ENCODE results near the gene ADAMTS15. TPM values are rescaled to one million over a fixed set of nuclear protein-coding genes. Genes with fewer than 3 reads are reported as not detected.

Gene ADAMTS15
- total RNA-seq, 1 donor: not detected

- H3K4me1 ChIP-seq (ENCODE audit: insufficient read depth, low read length): peaks cover 10% of the 10 kb centered on the region
- H3K4me3 ChIP-seq (ENCODE audit: low read length): no peak overlapping the region
- H3K9me3 ChIP-seq (ENCODE audit: low read depth, low read length): no peaks in the 10 kb centered on the region
- H3K27me3 ChIP-seq (ENCODE audit: insufficient read depth, low read length): peaks cover 36% of the 10 kb centered on the region
These were observed 23.3 kb upstream of the ADAMTS15 start for GRCh38 chr11:130425156-130425555.

- Histone ChIP-seq H3K27me3 (ENCODE audit: insufficient read depth, low read length) (peaks cover 45% of the 10 kb centered on the region), H3K4me3 (ENCODE audit: low read length) (no peak overlapping the region), H3K9me3 (ENCODE audit: low read depth, low read length) (no peaks in the 10 kb centered on the region), H3K4me1 (ENCODE audit: insufficient read depth, low read length) (peaks cover 6% of the 10 kb centered on the region)
These were observed 22.1 kb upstream of the ADAMTS15 start for GRCh38 chr11:130426223-130426836.

DNA sequence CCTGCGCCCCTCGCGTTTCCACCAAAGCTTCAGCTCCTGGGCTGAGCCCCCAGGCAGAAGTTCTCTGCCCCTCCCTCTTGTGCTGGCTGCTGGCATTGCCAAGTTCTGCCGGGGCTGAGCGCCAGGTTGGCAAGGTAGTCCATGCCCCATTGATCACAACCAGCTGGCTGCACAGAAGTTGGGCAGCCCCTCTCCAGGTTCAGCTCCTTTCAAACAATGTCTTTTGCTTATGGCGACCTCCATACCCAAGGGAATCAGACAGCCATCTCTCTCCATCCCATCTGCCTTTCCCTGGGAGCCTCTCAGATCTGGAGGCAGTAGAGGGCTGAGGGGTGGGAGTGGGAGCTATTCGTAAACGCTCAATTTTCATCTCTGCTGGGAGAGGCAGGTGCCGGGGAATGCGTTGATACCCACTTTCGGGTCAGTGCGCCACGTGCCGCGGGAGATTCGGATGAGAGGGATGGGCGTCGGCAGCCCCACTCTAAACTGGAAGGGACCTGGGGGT is 21.6 kb upstream of the ADAMTS15 start:
- H3K4me3 ChIP-seq (ENCODE audit: low read length): no peak overlapping the region
- peaks cover 6% of the 10 kb centered on the region for H3K4me1 ChIP-seq (ENCODE audit: insufficient read depth, low read length)
- H3K9me3 ChIP-seq (ENCODE audit: low read depth, low read length): no peaks in the 10 kb centered on the region
- peaks cover 48% of the 10 kb centered on the region for H3K27me3 ChIP-seq (ENCODE audit: insufficient read depth, low read length)

GRCh38 chr11:130427581-130428315 is 20.7 kb upstream of the ADAMTS15 start:
- Histone ChIP-seq H3K4me1 (ENCODE audit: insufficient read depth, low read length) (peaks cover 6% of the 10 kb centered on the region), H3K9me3 (ENCODE audit: low read depth, low read length) (no peaks in the 10 kb centered on the region), H3K4me3 (ENCODE audit: low read length) (no peak overlapping the region), H3K27me3 (ENCODE audit: insufficient read depth, low read length) (peaks cover 56% of the 10 kb centered on the region)

GRCh38 chr11:130428316-130429119 is 19.9 kb upstream of the ADAMTS15 start, which contains the start of gene ADAMTS8:
ADAMTS8 (minus strand) TSS chr11:130428609; CDS start chr11:130428286, 323 bp downstream.
- Histone ChIP-seq H3K9me3 (ENCODE audit: low read depth, low read length) (no peaks in the 10 kb centered on the region), H3K4me1 (ENCODE audit: insufficient read depth, low read length) (peaks cover 6% of the 10 kb centered on the region), H3K4me3 (ENCODE audit: low read length) (no peak within 1 kb of the TSS), H3K27me3 (ENCODE audit: insufficient read depth, low read length) (peaks cover 58% of the 10 kb centered on the region)

GRCh38 chr11:130429120-130429681 is 19.2 kb upstream of the ADAMTS15 start:
- Histone ChIP-seq H3K4me1 (ENCODE audit: insufficient read depth, low read length) (peaks cover 6% of the 10 kb centered on the region), H3K27me3 (ENCODE audit: insufficient read depth, low read length) (peaks cover 58% of the 10 kb centered on the region), H3K9me3 (ENCODE audit: low read depth, low read length) (no peaks in the 10 kb centered on the region), H3K4me3 (ENCODE audit: low read length) (no peak overlapping the region)

- H3K9me3 ChIP-seq (ENCODE audit: low read depth, low read length): no peaks in the 10 kb centered on the region
- peaks cover 58% of the 10 kb centered on the region for H3K27me3 ChIP-seq (ENCODE audit: insufficient read depth, low read length)
- no peak overlapping the region for H3K4me3 ChIP-seq (ENCODE audit: low read length)
- H3K4me1 ChIP-seq (ENCODE audit: insufficient read depth, low read length): peaks cover 6% of the 10 kb centered on the region
These were observed 18.5 kb upstream of the ADAMTS15 start for GRCh38 chr11:130429983-130430382.

DNA sequence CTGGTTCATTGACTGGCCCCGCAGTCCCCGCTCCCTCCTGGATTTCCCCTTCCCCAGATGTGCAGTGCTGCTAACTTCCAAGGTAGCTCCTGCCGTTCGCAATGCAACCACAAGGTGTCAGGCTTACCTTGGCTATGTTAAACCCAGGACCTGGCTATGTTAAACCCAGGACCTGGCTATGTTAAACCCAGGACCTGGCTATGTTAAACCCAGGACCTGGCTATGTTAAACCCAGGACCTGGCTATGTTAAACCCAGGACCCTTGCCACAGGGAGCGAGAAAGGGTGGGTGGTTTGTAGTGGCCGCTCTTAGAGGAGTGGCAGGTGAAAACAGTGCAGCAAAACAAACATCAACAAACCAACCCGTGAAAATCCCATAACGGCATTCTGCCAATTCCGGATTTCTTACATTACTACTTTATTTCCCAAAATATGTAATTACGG is 17.1 kb upstream of the ADAMTS15 start:
- Histone ChIP-seq H3K4me3 (ENCODE audit: low read length) (no peak overlapping the region), H3K27me3 (ENCODE audit: insufficient read depth, low read length) (peaks cover 54% of the 10 kb centered on the region), H3K9me3 (ENCODE audit: low read depth, low read length) (no peaks in the 10 kb centered on the region), H3K4me1 (ENCODE audit: insufficient read depth, low read length) (peaks cover 6% of the 10 kb centered on the region)

- H3K4me1 ChIP-seq (ENCODE audit: insufficient read depth, low read length): peaks cover 6% of the 10 kb centered on the region
These were observed 16.6 kb upstream of the ADAMTS15 start for GRCh38 chr11:130431801-130432200.

GRCh38 chr11:130433357-130433756 is 15.1 kb upstream of the ADAMTS15 start:
- no peaks in the 10 kb centered on the region for H3K4me1 ChIP-seq (ENCODE audit: insufficient read depth, low read length)
- no peaks in the 10 kb centered on the region for H3K9me3 ChIP-seq (ENCODE audit: low read depth, low read length)
- no peak overlapping the region for H3K4me3 ChIP-seq (ENCODE audit: low read length)
- H3K27me3 ChIP-seq (ENCODE audit: insufficient read depth, low read length): peaks cover 40% of the 10 kb centered on the region

More at GRCh38 chr11:130431801-130432200, 16.6 kb upstream of the ADAMTS15 start:
- H3K9me3 ChIP-seq (ENCODE audit: low read depth, low read length): no peaks in the 10 kb centered on the region
- no peak overlapping the region for H3K4me3 ChIP-seq (ENCODE audit: low read length)
- H3K27me3 ChIP-seq (ENCODE audit: insufficient read depth, low read length): peaks cover 49% of the 10 kb centered on the region

DNA sequence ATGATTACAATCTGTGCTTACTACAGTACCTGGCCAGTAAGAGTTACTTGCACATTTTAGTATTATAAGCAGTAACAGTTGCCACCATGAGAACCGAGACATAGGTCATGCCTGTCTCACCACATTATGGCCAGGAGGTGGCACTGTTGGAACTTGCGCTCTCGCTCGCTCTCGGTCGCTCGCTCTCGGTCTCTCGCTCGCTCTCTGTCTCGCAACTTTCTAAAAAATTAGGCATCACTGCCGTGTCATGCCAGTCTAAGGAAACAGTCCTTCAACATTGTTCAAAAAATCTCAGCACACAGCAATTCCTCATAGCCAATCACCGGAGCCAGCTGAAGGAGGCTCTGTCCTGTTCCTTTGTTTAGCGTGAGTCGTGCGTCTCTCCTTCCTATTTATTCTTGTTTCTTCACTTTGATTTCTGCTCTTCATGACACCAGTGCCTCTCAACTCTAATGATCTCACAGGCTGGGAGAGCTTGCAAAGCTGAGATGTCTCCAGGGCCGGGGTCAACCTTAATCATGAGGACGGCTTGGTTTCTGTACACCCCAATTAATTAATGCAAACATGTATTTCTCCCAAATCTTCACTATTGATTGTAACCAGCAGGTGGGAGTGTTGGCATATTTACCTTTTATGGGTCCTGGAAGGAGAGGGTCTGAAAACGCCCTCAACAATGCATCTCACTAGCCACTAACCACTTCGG is 13.8 kb upstream of the ADAMTS15 start:
- Histone ChIP-seq H3K4me3 (ENCODE audit: low read length) (peak overlapping the region; percentile 48), H3K9me3 (ENCODE audit: low read depth, low read length) (no peaks in the 10 kb centered on the region), H3K4me1 (ENCODE audit: insufficient read depth, low read length) (peaks cover 4% of the 10 kb centered on the region), H3K27me3 (ENCODE audit: insufficient read depth, low read length) (peaks cover 27% of the 10 kb centered on the region)

GRCh38 chr11:130435671-130436070 is 12.8 kb upstream of the ADAMTS15 start:
- Histone ChIP-seq H3K9me3 (ENCODE audit: low read depth, low read length) (no peaks in the 10 kb centered on the region), H3K4me3 (ENCODE audit: low read length) (no peak overlapping the region), H3K27me3 (ENCODE audit: insufficient read depth, low read length) (peaks cover 17% of the 10 kb centered on the region), H3K4me1 (ENCODE audit: insufficient read depth, low read length) (peaks cover 4% of the 10 kb centered on the region)

GRCh38 chr11:130436171-130436570 is 12.3 kb upstream of the ADAMTS15 start:
- H3K9me3 ChIP-seq (ENCODE audit: low read depth, low read length): no peaks in the 10 kb centered on the region
- peaks cover 4% of the 10 kb centered on the region for H3K4me1 ChIP-seq (ENCODE audit: insufficient read depth, low read length)
- peaks cover 14% of the 10 kb centered on the region for H3K27me3 ChIP-seq (ENCODE audit: insufficient read depth, low read length)
- no peak overlapping the region for H3K4me3 ChIP-seq (ENCODE audit: low read length)

DNA sequence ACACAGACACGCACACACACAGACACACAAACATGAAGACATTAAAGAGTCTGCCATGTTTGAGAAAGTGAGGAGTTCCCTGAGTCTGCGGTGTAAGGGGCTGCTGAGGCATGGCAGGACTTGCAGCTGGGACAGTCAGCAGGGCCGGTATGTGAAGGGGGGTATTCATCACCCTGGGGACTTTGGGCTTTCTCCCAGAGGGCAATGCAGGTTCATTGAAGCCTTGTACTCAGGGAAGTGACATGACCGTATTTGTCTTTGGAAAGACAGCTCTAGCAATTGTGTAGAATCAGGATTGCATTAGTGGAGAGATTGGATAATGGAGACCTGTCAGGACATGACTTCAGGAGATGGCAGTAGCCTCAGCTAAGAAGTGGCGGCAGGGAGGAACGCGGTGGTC is 10.6 kb upstream of the ADAMTS15 start:
- no peak overlapping the region for H3K4me3 ChIP-seq (ENCODE audit: low read length)
- no peaks in the 10 kb centered on the region for H3K9me3 ChIP-seq (ENCODE audit: low read depth, low read length)
- H3K27me3 ChIP-seq (ENCODE audit: insufficient read depth, low read length): peaks cover 1% of the 10 kb centered on the region
- peaks cover 4% of the 10 kb centered on the region for H3K4me1 ChIP-seq (ENCODE audit: insufficient read depth, low read length)
